HG02885 (cell line): ENCODE results near the gene CYBA.

Experiments used
- ATAC-seq: cut with Tn5 transposase; IDR thresholded peaks from one replicate; pipeline ENCODE4 v1.9.1; 2021; ENCODE audit warnings: mild to moderate bottlenecking; ENCODE audit not compliant: unreplicated experiment, poor library complexity

CYBA gene

GRCh38 chr16:88650749-88651275, at the start of gene CYBA:
Gene CYBA, minus strand, starts transcription at chr16:88651053. Its CDS starts 40 bp downstream, at chr16:88651013.
- peak; percentile 80 for ATAC-seq

- ATAC-seq: no peak
These were observed 49.4 kb upstream of the CYBA start for GRCh38 chr16:88700322-88700635.

- ATAC-seq: no peak
These were observed 48.3 kb upstream of the CYBA start for GRCh38 chr16:88699180-88699579.

- no peak for ATAC-seq
These were observed 47.8 kb upstream of the CYBA start for GRCh38 chr16:88698646-88699045.

GRCh38 chr16:88697831-88698615, 47.2 kb upstream of the CYBA start:
- no peak for ATAC-seq

GRCh38 chr16:88697116-88697830, 46.4 kb upstream of the CYBA start:
- no peak for ATAC-seq

- no peak for ATAC-seq
These were observed 45.6 kb upstream of the CYBA start for GRCh38 chr16:88696441-88696840.

GRCh38 chr16:88695753-88696152, 44.9 kb upstream of the CYBA start:
- no peak for ATAC-seq

GRCh38 chr16:88695218-88695617, 44.4 kb upstream of the CYBA start:
- no peak for ATAC-seq

- no peak for ATAC-seq
These were observed 43.6 kb upstream of the CYBA start for GRCh38 chr16:88694221-88695087.

- no peak for ATAC-seq
These were observed 42.7 kb upstream of the CYBA start for GRCh38 chr16:88693420-88694177.

- no peak for ATAC-seq
These were observed 42.0 kb upstream of the CYBA start for GRCh38 chr16:88692861-88693260.

- no peak for ATAC-seq
These were observed 41.2 kb upstream of the CYBA start for GRCh38 chr16:88691924-88692560.

GRCh38 chr16:88691129-88691813, 40.4 kb upstream of the CYBA start:
- ATAC-seq: no peak

GRCh38 chr16:88690341-88691128, 39.7 kb upstream of the CYBA start:
- ATAC-seq: no peak

GRCh38 chr16:88688013-88688778, 37.3 kb upstream of the CYBA start:
- no peak for ATAC-seq

GRCh38 chr16:88687676-88688012, 36.8 kb upstream of the CYBA start:
- no peak for ATAC-seq

GRCh38 chr16:88687254-88687576, 36.4 kb upstream of the CYBA start:
- no peak for ATAC-seq
